HG02678 (cell line): ENCODE data around the gene MIOX.

Source experiments
- ATAC-seq: cut with Tn5 transposase; IDR thresholded peaks from one replicate; pipeline ENCODE4 v1.9.1; 2021; ENCODE audit warnings: mild to moderate bottlenecking, moderate library complexity; ENCODE audit not compliant: unreplicated experiment

The MIOX gene

GRCh38 chr22:50486561-50487289, at the start of gene MIOX:
MIOX (plus strand) TSS chr22:50486859; CDS start chr22:50486898, 39 bp downstream.
- ATAC-seq: no peak

DNA sequence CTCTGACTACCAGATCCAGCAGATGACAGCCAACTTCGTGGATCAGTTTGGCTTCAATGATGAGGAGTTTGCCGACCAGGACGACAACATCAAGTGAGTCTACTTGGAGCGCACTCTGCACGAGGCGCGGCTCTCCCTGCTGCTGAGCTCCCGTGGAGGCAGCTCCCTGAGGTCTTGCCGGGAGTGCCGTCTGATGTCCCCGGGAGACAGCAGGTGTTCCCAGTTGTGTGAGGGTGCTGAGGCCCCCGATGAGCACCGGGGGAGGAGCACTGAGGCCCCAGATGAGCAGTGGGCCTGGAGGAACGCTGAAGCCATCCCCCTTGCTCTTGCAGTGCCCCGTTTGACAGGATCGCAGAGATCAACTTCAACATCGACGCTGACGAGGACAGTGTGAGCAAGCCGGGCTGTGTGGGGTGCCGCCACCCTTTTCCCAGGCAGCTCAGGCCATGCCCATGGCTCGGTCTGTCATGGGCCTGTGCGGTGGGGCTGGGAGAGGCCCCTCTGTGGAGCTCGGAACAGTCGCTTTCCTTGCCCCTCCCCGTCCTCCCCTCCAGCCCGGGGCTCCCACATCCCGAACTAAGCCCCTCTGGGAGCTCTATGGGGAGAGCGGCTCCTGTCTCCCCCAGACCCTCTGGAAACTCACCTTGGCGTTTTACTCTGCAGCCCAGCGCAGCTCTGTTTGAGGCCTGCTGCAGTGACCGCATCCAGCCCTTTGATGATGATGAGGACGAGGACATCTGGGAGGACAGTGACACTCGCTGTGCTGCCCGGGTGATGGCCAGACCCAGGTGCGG, 49.0 kb upstream of the MIOX start:
- ATAC-seq: no peak

DNA sequence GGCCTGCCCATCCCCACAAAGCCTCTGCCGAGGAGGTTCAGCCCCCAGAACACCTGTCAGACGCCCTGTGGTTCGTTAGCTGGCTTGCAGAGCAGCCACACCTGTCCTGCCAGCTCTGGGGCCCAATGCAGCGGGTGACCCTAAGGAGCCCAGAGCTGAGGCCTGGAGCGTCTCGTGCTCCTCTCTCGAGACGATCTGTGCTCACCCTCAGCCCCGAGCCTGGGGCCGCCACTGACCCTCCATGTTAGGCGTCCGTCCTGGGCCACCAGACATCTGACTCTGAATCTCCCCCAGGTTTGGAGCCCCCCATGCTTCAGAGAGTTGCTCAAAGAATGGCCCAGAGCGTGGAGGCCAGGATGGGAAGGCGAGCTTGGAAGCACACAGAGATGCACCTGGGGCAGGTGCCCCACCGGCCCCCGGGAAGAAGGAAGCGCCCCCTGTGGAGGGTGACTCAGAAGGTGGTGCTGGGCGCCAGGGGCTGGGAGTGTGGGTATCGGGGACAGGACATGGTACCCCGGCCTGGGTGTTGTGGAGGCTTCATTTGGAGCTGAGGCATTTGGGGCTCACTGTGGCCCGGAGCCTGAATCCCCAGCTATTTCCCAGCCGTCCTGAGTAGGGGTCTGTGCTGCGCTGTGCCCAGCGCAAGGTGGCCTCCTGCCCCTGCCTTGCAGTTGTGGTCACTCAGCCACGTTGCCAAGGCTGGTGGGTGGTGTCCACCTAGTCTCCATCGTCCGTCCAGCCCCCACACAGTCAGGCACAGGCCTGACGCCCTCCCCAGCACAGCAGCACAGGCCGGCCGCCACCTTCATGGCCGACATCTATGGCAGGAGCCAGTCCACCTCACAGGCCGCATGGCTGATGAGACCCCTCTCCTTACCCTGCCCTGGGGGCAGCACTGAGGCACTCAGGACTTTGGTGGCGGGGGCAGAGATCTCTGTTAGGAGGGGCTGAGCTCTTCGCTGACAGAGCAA, 48.1 kb upstream of the MIOX start:
- no peak for ATAC-seq

- no peak for ATAC-seq
Observed at GRCh38 chr22:50439314-50439870, 47.3 kb upstream of the MIOX start.

- no peak for ATAC-seq
Observed at GRCh38 chr22:50439871-50440331, 46.8 kb upstream of the MIOX start.

GRCh38 chr22:50440544-50441249, 46.0 kb upstream of the MIOX start:
- ATAC-seq: no peak

DNA sequence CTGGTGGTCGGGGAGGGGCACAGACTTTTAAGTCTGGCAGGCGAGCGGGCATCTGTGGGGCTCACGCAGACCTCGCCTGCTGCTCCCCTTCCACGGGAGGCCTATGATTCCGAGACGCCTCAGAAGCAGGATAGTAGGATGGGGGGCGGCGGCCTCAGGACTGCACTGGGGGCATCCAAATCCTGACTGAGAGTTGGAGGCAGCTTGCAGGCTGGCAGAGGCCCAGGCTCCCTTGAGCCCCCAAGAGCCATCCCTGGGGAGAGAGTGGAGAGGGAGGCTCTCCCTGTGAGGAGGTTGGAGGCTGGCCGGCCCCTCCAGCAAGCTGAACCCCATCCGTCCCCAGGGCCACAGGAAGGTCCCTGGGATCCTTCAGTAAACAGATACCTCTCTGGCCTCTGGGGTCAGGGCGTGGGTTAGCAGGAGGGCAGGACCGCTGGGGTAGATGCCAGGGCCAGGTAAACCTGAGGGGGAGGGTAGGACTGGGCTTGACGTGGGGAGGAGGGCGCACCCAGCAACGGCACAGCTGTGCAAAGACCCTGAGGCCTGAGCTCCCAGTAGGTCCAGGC, 45.1 kb upstream of the MIOX start:
- ATAC-seq: no peak

GRCh38 chr22:50443197-50443596, 43.5 kb upstream of the MIOX start:
- no peak for ATAC-seq

- ATAC-seq: no peak
Observed at GRCh38 chr22:50443801-50444625, 42.6 kb upstream of the MIOX start.

GRCh38 chr22:50444663-50445062, 42.0 kb upstream of the MIOX start:
- no peak for ATAC-seq

GRCh38 chr22:50445071-50445879, 41.4 kb upstream of the MIOX start:
- ATAC-seq: no peak

DNA sequence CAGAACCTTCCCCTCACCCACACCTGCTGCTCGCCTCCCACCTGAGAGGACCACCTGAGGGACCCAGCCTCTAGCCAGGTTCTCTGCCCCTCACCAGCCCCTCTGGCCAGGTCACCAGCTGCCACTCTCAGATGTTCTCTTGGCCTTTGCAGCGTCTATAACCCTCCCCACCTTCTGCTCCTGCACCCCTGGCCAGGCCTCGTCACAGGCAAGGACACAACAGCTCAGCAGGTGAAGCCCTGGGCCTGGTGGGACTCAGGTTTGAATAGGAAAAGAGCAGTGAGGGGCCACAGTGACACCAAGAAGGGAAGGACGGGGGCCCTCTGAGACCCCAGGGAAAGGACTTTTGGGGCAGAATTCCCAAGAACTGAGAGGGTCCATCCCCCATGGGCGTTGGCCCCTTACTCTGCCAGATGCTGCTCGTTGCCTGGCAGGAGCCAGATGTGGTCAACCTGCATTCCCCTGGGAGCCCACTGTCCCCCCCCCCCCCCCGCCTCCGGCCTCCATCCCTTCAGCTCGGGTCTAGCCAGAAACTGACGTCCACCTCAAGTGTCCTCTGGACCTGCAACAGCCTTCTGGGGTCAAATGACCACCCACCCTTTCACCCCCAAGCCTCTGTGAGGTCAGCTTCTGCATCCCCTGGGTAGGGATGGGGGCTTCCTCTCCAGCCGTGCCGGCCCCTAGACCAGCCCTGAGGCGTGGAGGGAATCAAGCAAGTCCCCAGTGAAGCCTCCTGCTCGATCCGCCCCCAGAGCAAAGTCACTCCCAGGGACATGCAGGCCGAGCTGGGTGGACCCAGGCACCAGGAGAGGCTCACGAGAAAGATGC, 40.6 kb upstream of the MIOX start:
- no peak for ATAC-seq

DNA sequence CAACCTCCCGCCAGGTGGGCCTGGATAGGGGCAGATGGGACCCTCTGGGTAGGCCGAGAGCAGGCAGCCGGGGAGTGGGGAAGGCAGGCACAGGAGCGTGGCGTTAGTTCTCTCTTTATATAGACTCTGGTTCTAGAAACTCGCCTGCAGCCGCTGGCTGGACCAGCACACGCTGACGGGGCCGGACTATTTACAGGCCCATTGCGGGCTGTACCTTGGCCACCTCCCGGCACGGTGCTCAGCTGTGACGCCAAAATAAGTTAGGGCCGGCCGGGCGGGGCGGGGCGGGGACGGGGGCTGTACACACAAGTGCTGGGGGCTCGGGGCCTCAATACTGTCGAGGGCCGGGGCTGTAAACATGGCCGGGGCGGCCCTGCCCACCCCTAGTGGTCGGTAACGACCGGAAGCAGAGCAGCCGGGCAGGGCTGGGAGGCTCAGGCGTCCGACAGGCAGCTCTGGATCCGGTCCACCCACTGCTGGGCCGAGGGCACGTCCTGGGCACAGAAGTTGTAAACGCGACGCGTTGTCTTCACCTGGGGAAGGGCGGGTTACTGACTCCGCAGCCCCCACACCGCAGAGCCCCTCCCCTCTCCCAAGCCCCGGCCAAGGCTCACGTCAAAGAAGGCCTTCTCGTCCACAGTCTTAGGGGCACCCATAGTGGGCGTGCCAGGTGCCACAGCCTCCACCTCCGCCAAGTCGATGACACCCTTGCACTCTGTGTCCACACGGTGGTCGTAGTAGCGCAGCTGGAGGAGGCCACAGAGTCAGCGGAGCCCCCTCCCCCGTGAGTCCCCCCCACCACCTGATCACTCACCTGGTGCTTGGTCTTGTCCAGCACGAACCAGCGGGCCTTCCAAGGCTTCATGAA, 39.7 kb upstream of the MIOX start:
- ATAC-seq: no peak

DNA sequence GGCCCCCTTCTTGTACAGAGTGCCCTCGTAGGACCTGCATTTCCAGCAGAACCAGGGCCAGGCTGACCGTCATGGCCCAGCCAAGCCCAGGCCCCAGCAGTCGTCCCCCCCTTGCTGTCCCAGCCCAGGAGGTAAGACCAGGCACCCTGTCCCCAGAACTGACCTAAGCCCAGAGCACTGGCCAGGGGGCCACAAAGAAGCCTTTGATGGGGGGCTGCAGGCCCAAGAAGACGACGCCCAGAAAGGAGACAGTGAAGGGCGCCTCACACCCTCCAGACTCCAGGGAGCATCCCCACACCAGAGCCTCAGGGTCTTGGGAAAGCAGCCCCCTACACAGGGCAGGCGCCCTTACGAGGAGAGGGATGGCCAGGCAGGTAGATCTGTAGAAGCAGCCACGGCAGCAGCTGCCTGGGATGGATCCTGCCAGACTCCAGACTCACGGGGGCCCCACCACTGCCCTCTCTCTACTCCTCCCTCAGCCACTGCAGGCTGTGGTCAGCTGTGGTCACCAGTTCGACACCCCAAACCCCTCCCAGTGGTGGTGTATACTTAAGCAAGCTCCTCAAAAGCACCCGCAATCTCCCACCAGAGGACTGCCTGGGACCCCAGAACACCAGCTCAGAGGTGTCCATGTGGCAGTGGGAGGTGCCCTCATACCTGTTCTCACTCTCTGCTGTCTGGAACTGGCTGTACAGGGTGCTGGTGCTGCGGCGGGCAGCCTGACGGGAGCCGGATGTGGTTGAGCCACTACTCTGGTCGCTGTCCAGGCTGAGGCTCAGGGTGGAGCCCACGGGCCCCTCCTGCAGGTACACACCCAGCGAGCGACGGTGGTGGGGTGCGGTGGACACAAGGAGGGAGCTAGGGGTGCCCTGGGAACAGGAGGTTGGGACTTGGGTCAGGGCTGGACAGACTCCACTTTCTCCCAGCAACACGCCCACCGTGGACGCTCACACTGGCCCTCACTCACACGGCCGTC, 38.8 kb upstream of the MIOX start:
- ATAC-seq: no peak

DNA sequence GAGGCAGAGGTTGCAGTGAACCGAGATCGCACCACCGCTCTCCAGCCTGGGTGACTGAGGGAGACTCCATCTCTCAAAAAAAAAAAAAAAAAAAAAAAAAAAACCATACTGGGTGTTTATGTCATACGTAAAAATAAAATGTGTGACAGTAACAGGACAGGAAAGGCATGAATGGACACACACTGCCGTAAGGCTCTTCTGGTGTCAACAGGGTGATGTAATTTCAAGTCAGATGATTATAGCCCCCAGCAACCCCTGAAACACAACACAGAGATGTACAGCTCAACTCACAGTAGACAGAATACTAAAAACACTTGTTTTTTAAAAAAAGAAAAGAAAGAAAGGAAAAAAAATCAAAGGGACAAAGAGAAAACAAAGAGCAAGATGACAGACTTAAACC, 34.0 kb upstream of the MIOX start:
- ATAC-seq: no peak
